ENCODE results near the gene ACOT11. TPM values are rescaled to one million over a fixed set of nuclear protein-coding genes. Genes with fewer than 3 reads are reported as not detected.
A peak's percentile ranks its signal among the peaks of the same experiment; 100 is the strongest.

Gene ACOT11
- total RNA-seq, 1 experiment from 2014 or later = 1.9 TPM

DNA sequence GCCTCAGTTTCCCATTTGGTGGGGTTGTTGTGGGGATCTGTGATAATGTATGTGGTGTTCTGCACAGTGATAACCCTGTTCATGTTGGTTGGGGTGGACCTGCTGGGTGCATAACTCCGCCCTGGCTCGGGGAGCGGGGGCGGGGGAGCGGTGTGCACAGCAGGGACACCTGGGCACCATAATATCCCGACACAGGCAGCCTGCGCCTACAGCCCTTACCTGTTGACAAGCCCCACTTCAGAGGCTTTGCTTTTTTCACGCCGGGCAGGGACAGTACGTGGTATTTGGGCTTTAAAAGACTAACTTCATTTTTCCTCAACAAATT is 48.0 kb upstream of the ACOT11 start:
- no peak for DNase-seq (ENCODE audit: low read depth, low spot score)
- in situ Hi-C loops (cut with HindIII; ENCODE audit: low pct_unique_long_range_greater_than_20kb, low sequenced_read_pairs) (no loop called here), intact Hi-C loops (cut with micrococcal nuclease; ENCODE audit: unreplicated experiment) (no loop called here)
- POLR2A ChIA-PET = no interaction called here
- ATAC-seq = peak; percentile 26; the same call in 1 of the 2 replicates
- 0 out of 2 replicates have a peak, but pooled peaks cover 2% of the 10 kb centered on the region for H3K27me3 ChIP-seq (ENCODE audit: control insufficient read depth, insufficient read depth, low read length)
- no peaks in the 10 kb centered on the region for H3K36me3 ChIP-seq (ENCODE audit: control insufficient read depth, insufficient read depth, low read length)
- H3K9me3 ChIP-seq (ENCODE audit: control insufficient read depth, insufficient read depth, low read depth, low read length) = peaks cover 2% of the 10 kb centered on the region; the same call in 1 of the 2 replicates
- no peak overlapping the region for H3K27ac ChIP-seq (ENCODE audit: low read length)
- TF ChIP-seq, protein P1, sequence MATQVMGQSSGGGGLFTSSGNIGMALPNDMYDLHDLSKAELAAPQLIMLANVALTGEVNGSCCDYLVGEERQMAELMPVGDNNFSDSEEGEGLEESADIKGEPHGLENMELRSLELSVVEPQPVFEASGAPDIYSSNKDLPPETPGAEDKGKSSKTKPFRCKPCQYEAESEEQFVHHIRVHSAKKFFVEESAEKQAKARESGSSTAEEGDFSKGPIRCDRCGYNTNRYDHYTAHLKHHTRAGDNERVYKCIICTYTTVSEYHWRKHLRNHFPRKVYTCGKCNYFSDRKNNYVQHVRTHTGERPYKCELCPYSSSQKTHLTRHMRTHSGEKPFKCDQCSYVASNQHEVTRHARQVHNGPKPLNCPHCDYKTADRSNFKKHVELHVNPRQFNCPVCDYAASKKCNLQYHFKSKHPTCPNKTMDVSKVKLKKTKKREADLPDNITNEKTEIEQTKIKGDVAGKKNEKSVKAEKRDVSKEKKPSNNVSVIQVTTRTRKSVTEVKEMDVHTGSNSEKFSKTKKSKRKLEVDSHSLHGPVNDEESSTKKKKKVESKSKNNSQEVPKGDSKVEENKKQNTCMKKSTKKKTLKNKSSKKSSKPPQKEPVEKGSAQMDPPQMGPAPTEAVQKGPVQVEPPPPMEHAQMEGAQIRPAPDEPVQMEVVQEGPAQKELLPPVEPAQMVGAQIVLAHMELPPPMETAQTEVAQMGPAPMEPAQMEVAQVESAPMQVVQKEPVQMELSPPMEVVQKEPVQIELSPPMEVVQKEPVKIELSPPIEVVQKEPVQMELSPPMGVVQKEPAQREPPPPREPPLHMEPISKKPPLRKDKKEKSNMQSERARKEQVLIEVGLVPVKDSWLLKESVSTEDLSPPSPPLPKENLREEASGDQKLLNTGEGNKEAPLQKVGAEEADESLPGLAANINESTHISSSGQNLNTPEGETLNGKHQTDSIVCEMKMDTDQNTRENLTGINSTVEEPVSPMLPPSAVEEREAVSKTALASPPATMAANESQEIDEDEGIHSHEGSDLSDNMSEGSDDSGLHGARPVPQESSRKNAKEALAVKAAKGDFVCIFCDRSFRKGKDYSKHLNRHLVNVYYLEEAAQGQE (IDR thresholded peaks at IDR 0.05; ENCODE audit: insufficient read depth in 1 of 2, low read depth in 2 of 2, low read length in 1 of 2) = no peak
- TF ChIP-seq TCF7L2 (IDR thresholded peaks at IDR 0.05; ENCODE audit: low read depth, low read length) = no peak
- TF ChIP-seq POLR2AphosphoS5 (IDR thresholded peaks at IDR 0.05; ENCODE audit: low read depth, low read length) = no peak
- no peak for TF ChIP-seq SIN3A (IDR thresholded peaks at IDR 0.05; ENCODE audit: borderline replicate concordance, insufficient read depth, low read depth, low read length)
- TF ChIP-seq, protein P2, sequence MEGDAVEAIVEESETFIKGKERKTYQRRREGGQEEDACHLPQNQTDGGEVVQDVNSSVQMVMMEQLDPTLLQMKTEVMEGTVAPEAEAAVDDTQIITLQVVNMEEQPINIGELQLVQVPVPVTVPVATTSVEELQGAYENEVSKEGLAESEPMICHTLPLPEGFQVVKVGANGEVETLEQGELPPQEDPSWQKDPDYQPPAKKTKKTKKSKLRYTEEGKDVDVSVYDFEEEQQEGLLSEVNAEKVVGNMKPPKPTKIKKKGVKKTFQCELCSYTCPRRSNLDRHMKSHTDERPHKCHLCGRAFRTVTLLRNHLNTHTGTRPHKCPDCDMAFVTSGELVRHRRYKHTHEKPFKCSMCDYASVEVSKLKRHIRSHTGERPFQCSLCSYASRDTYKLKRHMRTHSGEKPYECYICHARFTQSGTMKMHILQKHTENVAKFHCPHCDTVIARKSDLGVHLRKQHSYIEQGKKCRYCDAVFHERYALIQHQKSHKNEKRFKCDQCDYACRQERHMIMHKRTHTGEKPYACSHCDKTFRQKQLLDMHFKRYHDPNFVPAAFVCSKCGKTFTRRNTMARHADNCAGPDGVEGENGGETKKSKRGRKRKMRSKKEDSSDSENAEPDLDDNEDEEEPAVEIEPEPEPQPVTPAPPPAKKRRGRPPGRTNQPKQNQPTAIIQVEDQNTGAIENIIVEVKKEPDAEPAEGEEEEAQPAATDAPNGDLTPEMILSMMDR (IDR thresholded peaks at IDR 0.05) = no peak
- CTCF ChIA-PET = interaction anchor here (0.6 to 1.4 kb wide), 5 partner anchors 18 to 523 kb away, joined by 3 to 4 read pairs (median 4); no protein-coding TSS in a partner anchor
- peaks cover 5% of the 10 kb centered on the region for H3K4me1 ChIP-seq (ENCODE audit: control insufficient read depth, insufficient read depth, low read length)
- BruUV-seq (replicated peaks) = no TSS peak
- peak overlapping the region; percentile 35 to 48; a peak in 2 of 4 replicates for H3K4me3 ChIP-seq (ENCODE audit: low read depth in 2 of 2, low read length in 2 of 2)

GRCh38 chr1:54501849-54502248 is 46.2 kb upstream of the ACOT11 start:
- in situ Hi-C loops (cut with HindIII; ENCODE audit: low pct_unique_long_range_greater_than_20kb, low sequenced_read_pairs) = no loop called here

More at GRCh38 chr1:54501849-54502248, 46.2 kb upstream of the ACOT11 start:
- DNase-seq (ENCODE audit: low read depth, low spot score) (no peak), ATAC-seq (no peak)
- Histone ChIP-seq H3K4me1 (ENCODE audit: control insufficient read depth, insufficient read depth, low read length) (peaks cover 5% of the 10 kb centered on the region), H3K36me3 (ENCODE audit: control insufficient read depth, insufficient read depth, low read length) (no peaks in the 10 kb centered on the region), H3K27me3 (ENCODE audit: control insufficient read depth, insufficient read depth, low read length) (0 out of 2 replicates have a peak, but pooled peaks cover 2% of the 10 kb centered on the region), H3K9me3 (ENCODE audit: control insufficient read depth, insufficient read depth, low read depth, low read length) (peaks cover 2% of the 10 kb centered on the region; the same call in 1 of the 2 replicates), H3K27ac (ENCODE audit: low read length) (no peak overlapping the region), H3K4me3 (ENCODE audit: low read depth in 2 of 2, low read length in 2 of 2) (no peak overlapping the region)
- ChIA-PET CTCF (no interaction called here), POLR2A (no interaction called here)
- intact Hi-C loops (cut with micrococcal nuclease; ENCODE audit: unreplicated experiment) = no loop called here
- BruUV-seq (replicated peaks) = no TSS peak
- TF ChIP-seq, protein P2 (IDR thresholded peaks at IDR 0.05) = no peak
- TF ChIP-seq, protein P1 (IDR thresholded peaks at IDR 0.05; ENCODE audit: insufficient read depth in 1 of 2, low read depth in 2 of 2, low read length in 1 of 2) = no peak
- TF ChIP-seq TCF7L2 (IDR thresholded peaks at IDR 0.05; ENCODE audit: low read depth, low read length) (no peak), POLR2AphosphoS5 (IDR thresholded peaks at IDR 0.05; ENCODE audit: low read depth, low read length) (no peak), SIN3A (IDR thresholded peaks at IDR 0.05; ENCODE audit: borderline replicate concordance, insufficient read depth, low read depth, low read length) (no peak)
